Measurements from ENCODE around the gene ZNF609. TPM values are rescaled to one million over a fixed set of nuclear protein-coding genes. Genes with fewer than 3 reads are reported as not detected.

The ZNF609 gene
- total RNA-seq, 1 donor from 2014 or later, result 24.1 TPM

DNA sequence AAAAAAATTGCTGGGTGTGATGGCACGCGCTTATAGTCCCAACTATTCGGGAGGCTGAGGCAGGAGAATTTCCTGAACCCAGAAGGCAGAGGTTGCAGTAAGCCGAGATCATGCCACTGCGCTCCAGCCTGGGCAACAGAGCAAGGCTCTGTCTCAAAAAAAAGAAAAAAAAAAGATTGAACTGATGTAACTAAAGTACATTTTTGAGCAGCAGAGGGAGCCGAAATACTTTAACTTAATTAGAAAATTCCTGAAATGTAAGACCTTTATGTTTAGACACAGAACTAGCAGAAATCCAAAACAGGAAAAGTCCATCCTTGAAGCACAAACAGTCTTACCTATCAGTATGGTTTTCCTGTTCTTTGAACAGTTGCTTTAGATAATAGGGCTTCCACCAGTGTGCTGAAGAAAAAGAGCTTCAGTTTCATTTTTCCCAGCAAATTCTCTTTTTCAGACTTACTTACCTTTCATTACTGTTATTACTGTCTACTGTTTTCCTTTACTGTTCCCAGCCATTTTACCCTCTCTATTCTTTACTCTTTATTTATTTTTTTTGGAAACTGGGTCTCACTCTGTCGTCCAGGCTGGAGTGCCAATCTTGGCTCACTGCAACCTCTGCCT, 33.4 kb upstream of the ZNF609 start:
- Mint-ChIP-seq H3K36me3 (ENCODE audit: low read depth) (peaks cover 20% of the 10 kb centered on the region), H3K4me1 (ENCODE audit: low read depth) (peaks cover 11% of the 10 kb centered on the region), H3K9me3 (ENCODE audit: low read depth) (no peaks in the 10 kb centered on the region), H3K4me3 (ENCODE audit: unreplicated experiment) (no peak overlapping the region), H3K27me3 (ENCODE audit: low read depth) (no peaks in the 10 kb centered on the region), H3K27ac (ENCODE audit: unreplicated experiment) (peak overlapping the region; percentile 41)
- no peak for DNase-seq (ENCODE audit: low spot score)
- TF ChIP-seq CTCF (IDR thresholded peaks at IDR 0.05), result peak; percentile 79

- no peak for DNase-seq (ENCODE audit: low spot score)
- Mint-ChIP-seq H3K27ac (ENCODE audit: unreplicated experiment) (no peak overlapping the region), H3K4me1 (ENCODE audit: low read depth) (peaks cover 11% of the 10 kb centered on the region), H3K36me3 (ENCODE audit: low read depth) (peaks cover 11% of the 10 kb centered on the region), H3K4me3 (ENCODE audit: unreplicated experiment) (no peak overlapping the region), H3K9me3 (ENCODE audit: low read depth) (no peaks in the 10 kb centered on the region), H3K27me3 (ENCODE audit: low read depth) (no peaks in the 10 kb centered on the region)
- TF ChIP-seq CTCF (IDR thresholded peaks at IDR 0.05), result no peak
Observed at GRCh38 chr15:64429448-64429847, 30.9 kb upstream of the ZNF609 start.

GRCh38 chr15:64430000-64430735, 30.2 kb upstream of the ZNF609 start:
- peaks cover 11% of the 10 kb centered on the region for H3K4me1 Mint-ChIP-seq (ENCODE audit: low read depth)
- TF ChIP-seq CTCF (IDR thresholded peaks at IDR 0.05), result no peak
- no peaks in the 10 kb centered on the region for H3K9me3 Mint-ChIP-seq (ENCODE audit: low read depth)
- peak overlapping the region; percentile 9 for H3K27ac Mint-ChIP-seq (ENCODE audit: unreplicated experiment)
- H3K36me3 Mint-ChIP-seq (ENCODE audit: low read depth), result peaks cover 12% of the 10 kb centered on the region
- no peak for DNase-seq (ENCODE audit: low spot score)
- H3K4me3 Mint-ChIP-seq (ENCODE audit: unreplicated experiment), result no peak overlapping the region
- H3K27me3 Mint-ChIP-seq (ENCODE audit: low read depth), result no peaks in the 10 kb centered on the region

GRCh38 chr15:64437982-64438381, 22.4 kb upstream of the ZNF609 start:
- H3K4me1 Mint-ChIP-seq (ENCODE audit: low read depth), result peaks cover 2% of the 10 kb centered on the region

More at GRCh38 chr15:64437982-64438381, 22.4 kb upstream of the ZNF609 start:
- Mint-ChIP-seq H3K36me3 (ENCODE audit: low read depth) (peaks cover 12% of the 10 kb centered on the region), H3K9me3 (ENCODE audit: low read depth) (no peaks in the 10 kb centered on the region), H3K27me3 (ENCODE audit: low read depth) (no peaks in the 10 kb centered on the region), H3K27ac (ENCODE audit: unreplicated experiment) (no peak overlapping the region), H3K4me3 (ENCODE audit: unreplicated experiment) (no peak overlapping the region)
- no peak for TF ChIP-seq CTCF (IDR thresholded peaks at IDR 0.05)
- DNase-seq (ENCODE audit: low spot score), result no peak

All from chondrocyte (in vitro differentiated cells).